Mononuclear cell (primary cell): ENCODE measurements around the gene MBTPS1. TPM values are rescaled to one million over a fixed set of nuclear protein-coding genes. Genes with fewer than 3 reads are reported as not detected.

Source experiments
- H3K27me3 ChIP-seq: 2 replicates; pipeline ENCODE4 v1.6.0; 2011; ENCODE audit warnings: low read length, control low read depth; ENCODE audit not compliant: insufficient read depth
- H3K4me1 ChIP-seq: 2 replicates; pipeline ENCODE4 v1.5.1; 2011; ENCODE audit warnings: mild to moderate bottlenecking, low read length, control low read depth; ENCODE audit not compliant: insufficient read depth
- H3K4me3 ChIP-seq: 2 replicates; pipeline ENCODE4 v1.5.1; 2011; ENCODE audit warnings: mild to moderate bottlenecking, low read length, moderate library complexity
- H3K9me3 ChIP-seq: 2 replicates; pipeline ENCODE4 v1.5.1; 2011; ENCODE audit warnings: low read depth, mild to moderate bottlenecking, control low read depth, low read length
- total RNA-seq: library from RNA; depleted of rRNA; stranded (reverse); fragments of >200 nt; gene quantifications from one replicate; pipeline ENCODE4 v1.2.3, GENCODE V29; 2012

MBTPS1 gene
- total RNA-seq, 1 donor, result 89.3 TPM

- Histone ChIP-seq H3K4me3 (no peak overlapping the region), H3K4me1 (no peaks in the 10 kb centered on the region), H3K9me3 (no peaks in the 10 kb centered on the region), H3K27me3 (no peaks in the 10 kb centered on the region)
Measured at GRCh38 chr16:84059946-84060901, 56.5 kb downstream of the MBTPS1 start.

GRCh38 chr16:84059111-84059510 lies 57.6 kb downstream of the MBTPS1 start:
- no peak overlapping the region for H3K4me3 ChIP-seq
- no peaks in the 10 kb centered on the region for H3K9me3 ChIP-seq

GRCh38 chr16:84058664-84059063 lies 58.1 kb downstream of the MBTPS1 start:
- Histone ChIP-seq H3K4me1 (no peaks in the 10 kb centered on the region), H3K9me3 (no peaks in the 10 kb centered on the region), H3K27me3 (no peaks in the 10 kb centered on the region), H3K4me3 (no peak overlapping the region)

More at GRCh38 chr16:84059111-84059510, 57.6 kb downstream of the MBTPS1 start:
- Histone ChIP-seq H3K27me3 (no peaks in the 10 kb centered on the region), H3K4me1 (no peaks in the 10 kb centered on the region)

- Histone ChIP-seq H3K27me3 (no peaks in the 10 kb centered on the region), H3K9me3 (no peaks in the 10 kb centered on the region), H3K4me1 (no peaks in the 10 kb centered on the region), H3K4me3 (no peak overlapping the region)
Measured at GRCh38 chr16:84058211-84058610, 58.5 kb downstream of the MBTPS1 start.

GRCh38 chr16:84056933-84057332 lies 59.8 kb downstream of the MBTPS1 start:
- H3K4me3 ChIP-seq, result no peak overlapping the region

GRCh38 chr16:84055801-84056634 lies 60.7 kb downstream of the MBTPS1 start:
- H3K4me1 ChIP-seq, result no peaks in the 10 kb centered on the region

More at GRCh38 chr16:84056933-84057332, 59.8 kb downstream of the MBTPS1 start:
- Histone ChIP-seq H3K9me3 (no peaks in the 10 kb centered on the region), H3K27me3 (no peaks in the 10 kb centered on the region), H3K4me1 (no peaks in the 10 kb centered on the region)

GRCh38 chr16:84055366-84055765 lies 61.4 kb downstream of the MBTPS1 start:
- Histone ChIP-seq H3K27me3 (no peaks in the 10 kb centered on the region), H3K9me3 (no peaks in the 10 kb centered on the region), H3K4me1 (no peaks in the 10 kb centered on the region), H3K4me3 (no peak overlapping the region)

More at GRCh38 chr16:84055801-84056634, 60.7 kb downstream of the MBTPS1 start:
- Histone ChIP-seq H3K4me3 (no peak overlapping the region), H3K27me3 (no peaks in the 10 kb centered on the region), H3K9me3 (no peaks in the 10 kb centered on the region)

- Histone ChIP-seq H3K4me1 (no peaks in the 10 kb centered on the region), H3K27me3 (no peaks in the 10 kb centered on the region), H3K4me3 (no peak overlapping the region), H3K9me3 (no peaks in the 10 kb centered on the region)
Measured at GRCh38 chr16:84054916-84055315, 61.8 kb downstream of the MBTPS1 start.

- no peaks in the 10 kb centered on the region for H3K9me3 ChIP-seq
- H3K27me3 ChIP-seq, result no peaks in the 10 kb centered on the region
- no peak overlapping the region for H3K4me3 ChIP-seq
- no peaks in the 10 kb centered on the region for H3K4me1 ChIP-seq
Measured at GRCh38 chr16:84054271-84054670, 62.5 kb downstream of the MBTPS1 start.

- no peaks in the 10 kb centered on the region for H3K27me3 ChIP-seq
- H3K4me1 ChIP-seq, result no peaks in the 10 kb centered on the region
- H3K9me3 ChIP-seq, result no peaks in the 10 kb centered on the region
- no peak overlapping the region for H3K4me3 ChIP-seq
Measured at GRCh38 chr16:84053237-84053636, 63.5 kb downstream of the MBTPS1 start.

- Histone ChIP-seq H3K4me1 (no peaks in the 10 kb centered on the region), H3K27me3 (no peaks in the 10 kb centered on the region), H3K4me3 (no peak overlapping the region), H3K9me3 (no peaks in the 10 kb centered on the region)
Measured at GRCh38 chr16:84052071-84052622, 64.6 kb downstream of the MBTPS1 start.

GRCh38 chr16:84050316-84050715 lies 66.4 kb downstream of the MBTPS1 start:
- H3K27me3 ChIP-seq, result no peaks in the 10 kb centered on the region
- H3K4me3 ChIP-seq, result no peak overlapping the region
- H3K9me3 ChIP-seq, result no peaks in the 10 kb centered on the region
- H3K4me1 ChIP-seq, result no peaks in the 10 kb centered on the region

GRCh38 chr16:84049403-84050060 lies 67.2 kb downstream of the MBTPS1 start:
- no peaks in the 10 kb centered on the region for H3K9me3 ChIP-seq
- no peaks in the 10 kb centered on the region for H3K4me1 ChIP-seq
- H3K4me3 ChIP-seq, result no peak overlapping the region
- no peaks in the 10 kb centered on the region for H3K27me3 ChIP-seq

GRCh38 chr16:84048871-84049270 lies 67.9 kb downstream of the MBTPS1 start:
- no peak overlapping the region for H3K4me3 ChIP-seq
- no peaks in the 10 kb centered on the region for H3K9me3 ChIP-seq
- no peaks in the 10 kb centered on the region for H3K4me1 ChIP-seq
- peaks cover 1% of the 10 kb centered on the region for H3K27me3 ChIP-seq
